ENCODE data around the gene LAMA5.

GRCh38 chr20:62381842-62382241 is 14.7 kb upstream of the LAMA5 start:
- TF ChIP-seq CTCF (IDR thresholded peaks at IDR 0.05) = no peak
- TF ChIP-seq POLR2AphosphoS5 (IDR thresholded peaks at IDR 0.05) = no peak

All from breast epithelium (tissue), 3 donors.